T-helper 9 cell (primary cell): ENCODE data around the gene PRR18.

ENCODE experiments used
- DNase-seq: peaks from one replicate; pipeline ENCODE4 v3.0.0-alpha.2; 2020

The PRR18 gene

GRCh38 chr6:166274739-166275370 lies 33.3 kb downstream of the PRR18 start:
- DNase-seq = no peak

- DNase-seq = no peak
These were observed 34.0 kb downstream of the PRR18 start for GRCh38 chr6:166274163-166274562.

GRCh38 chr6:166271376-166271765 lies 36.8 kb downstream of the PRR18 start:
- no peak for DNase-seq

- no peak for DNase-seq
These were observed 37.4 kb downstream of the PRR18 start for GRCh38 chr6:166270706-166271375.

- no peak for DNase-seq
These were observed 38.7 kb downstream of the PRR18 start for GRCh38 chr6:166269301-166270039.

GRCh38 chr6:166268431-166268830 lies 39.8 kb downstream of the PRR18 start:
- no peak for DNase-seq

GRCh38 chr6:166267526-166267925 lies 40.7 kb downstream of the PRR18 start:
- DNase-seq = no peak

GRCh38 chr6:166266336-166266735 lies 41.9 kb downstream of the PRR18 start:
- no peak for DNase-seq

- no peak for DNase-seq
These were observed 45.3 kb downstream of the PRR18 start for GRCh38 chr6:166262743-166263515.

- DNase-seq = no peak
These were observed 48.8 kb downstream of the PRR18 start for GRCh38 chr6:166259296-166259977.

- no peak for DNase-seq
These were observed 49.3 kb downstream of the PRR18 start for GRCh38 chr6:166258854-166259276.

GRCh38 chr6:166257911-166258318 lies 50.3 kb downstream of the PRR18 start:
- no peak for DNase-seq
